ENCODE measurements around the gene SAMD8.
"Not testable (repeated sequence)": the region's sequence is repeated elsewhere in the genome, so short reads cannot be mapped to it uniquely, and the experiment has no call there.

SAMD8 gene

GRCh38 chr10:75107756-75108683 lies 3.4 kb upstream of the SAMD8 start:
- DNase-seq (ENCODE audit: low spot score): no peak

- DNase-seq (ENCODE audit: low spot score): peak; percentile 55
Measured at GRCh38 chr10:75108684-75109458, 2.6 kb upstream of the SAMD8 start.

DNA sequence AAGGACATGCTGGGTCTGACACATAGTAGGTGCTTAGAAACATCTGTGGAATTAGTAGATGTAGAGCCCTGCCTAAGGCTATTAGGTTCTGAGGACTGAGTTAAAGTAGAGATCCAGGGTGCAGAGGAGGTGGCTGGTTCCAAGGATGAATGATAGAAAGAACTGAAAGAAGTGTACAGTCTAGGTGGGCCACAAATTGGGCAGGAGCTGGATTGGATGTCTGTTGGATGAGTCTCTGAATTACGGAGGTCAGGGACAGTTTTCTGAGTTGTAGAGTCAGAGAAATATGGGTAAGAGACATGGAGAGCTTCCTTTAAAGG lies 2.0 kb upstream of the SAMD8 start:
- no peak for DNase-seq (ENCODE audit: low spot score)

DNA sequence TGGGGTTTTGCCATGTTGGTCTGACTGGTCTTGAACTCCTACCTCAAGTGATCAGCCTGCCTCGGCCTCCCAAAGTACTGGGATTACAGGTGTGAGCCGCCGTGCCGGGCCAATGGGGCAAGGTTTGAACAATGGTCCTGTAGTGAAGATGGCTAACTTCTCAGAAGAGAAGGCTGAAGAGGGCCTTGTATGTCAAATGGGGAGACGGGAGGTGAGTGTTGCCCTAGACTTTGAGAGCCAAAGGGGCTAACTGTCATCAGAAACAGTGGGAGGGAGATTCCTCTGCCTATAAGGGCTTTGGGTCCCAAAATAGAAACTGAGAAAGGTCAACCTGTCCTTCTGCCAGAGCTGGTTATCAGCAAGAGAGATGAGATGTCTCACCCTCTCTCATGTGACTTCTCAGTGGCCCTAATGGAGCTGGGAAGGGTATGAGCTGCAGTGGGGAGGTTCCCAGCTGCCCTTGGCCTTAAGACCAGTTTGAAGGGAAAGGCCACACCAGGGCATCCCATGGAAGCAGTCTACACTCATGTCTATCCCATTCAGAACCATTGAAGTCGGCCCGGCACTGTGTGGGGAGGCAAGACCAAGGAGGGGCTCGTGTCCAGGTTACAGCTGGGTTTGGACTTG lies 1.3 kb upstream of the SAMD8 start:
- no peak for DNase-seq (ENCODE audit: low spot score)

- peak; percentile 55 for DNase-seq (ENCODE audit: low spot score)
Measured at GRCh38 chr10:75111907-75112679, 637 bp downstream of the SAMD8 start.

GRCh38 chr10:75115137-75115536 lies 3.7 kb downstream of the SAMD8 start:
- no peak for DNase-seq (ENCODE audit: low spot score)

DNA sequence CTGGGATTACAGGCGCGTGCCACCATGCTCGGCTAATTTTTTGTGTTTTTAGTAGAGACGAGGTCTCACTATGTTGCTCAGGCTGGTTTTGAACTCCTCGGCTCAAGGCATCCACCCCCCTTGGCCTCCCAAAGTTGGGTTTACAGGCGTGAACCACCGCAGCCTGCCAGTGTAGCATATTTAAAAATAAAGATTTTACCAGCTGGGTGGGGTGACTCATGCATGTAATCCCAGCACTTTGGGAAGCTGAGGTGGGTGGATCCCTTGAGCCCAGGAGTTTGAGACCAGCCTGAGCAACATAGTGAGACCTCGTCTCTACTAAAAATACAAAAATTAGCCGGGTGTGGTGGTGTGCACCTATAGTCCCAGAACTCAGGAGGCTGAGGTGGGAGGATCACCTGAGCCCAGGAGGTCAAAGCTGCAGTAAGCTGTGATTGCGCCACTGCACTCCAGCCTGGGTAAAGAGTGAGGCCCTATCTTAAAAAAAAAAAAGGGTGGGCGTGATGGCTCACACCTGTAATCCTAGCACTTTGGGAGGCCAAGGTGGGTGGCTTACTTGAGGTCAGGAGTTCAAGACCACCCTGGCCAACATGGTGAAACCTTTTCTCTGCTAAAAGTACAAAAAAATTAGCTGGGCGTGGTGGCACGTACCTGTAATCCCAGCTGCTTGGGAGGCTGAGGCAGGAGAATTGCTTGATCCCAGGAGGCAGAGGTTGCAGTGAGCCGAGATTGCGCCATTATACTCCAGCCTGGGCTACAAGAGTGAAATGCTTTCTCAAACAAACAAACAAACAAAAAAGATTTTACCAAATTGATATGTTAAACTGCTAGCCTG lies 5.7 kb downstream of the SAMD8 start:
- not testable (repeated sequence) for DNase-seq (ENCODE audit: low spot score)

GRCh38 chr10:75117995-75118394 lies 6.5 kb downstream of the SAMD8 start:
- DNase-seq (ENCODE audit: low spot score): no peak

- not testable (repeated sequence) for DNase-seq (ENCODE audit: low spot score)
Measured at GRCh38 chr10:75119444-75120066, 8.1 kb downstream of the SAMD8 start.

DNA sequence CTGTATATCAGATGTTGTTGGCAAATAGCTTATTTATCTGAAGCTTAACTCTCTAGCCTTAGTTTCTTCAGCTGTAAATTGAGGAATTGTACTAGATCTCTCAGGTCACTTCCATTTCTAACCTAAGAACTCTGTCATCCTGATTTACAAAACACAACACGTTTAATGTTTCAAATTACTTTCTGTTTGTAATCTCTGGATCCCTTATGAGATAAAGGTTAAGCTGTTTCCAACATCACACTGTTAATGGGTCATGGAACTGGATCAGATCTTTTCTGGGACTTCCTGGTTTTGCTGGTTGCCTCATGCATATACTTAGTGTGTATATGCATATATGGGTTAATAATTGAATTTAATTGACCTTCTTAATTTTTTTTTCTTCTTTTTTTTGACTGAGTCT lies 9.9 kb downstream of the SAMD8 start:
- no peak for DNase-seq (ENCODE audit: low spot score)

DNA sequence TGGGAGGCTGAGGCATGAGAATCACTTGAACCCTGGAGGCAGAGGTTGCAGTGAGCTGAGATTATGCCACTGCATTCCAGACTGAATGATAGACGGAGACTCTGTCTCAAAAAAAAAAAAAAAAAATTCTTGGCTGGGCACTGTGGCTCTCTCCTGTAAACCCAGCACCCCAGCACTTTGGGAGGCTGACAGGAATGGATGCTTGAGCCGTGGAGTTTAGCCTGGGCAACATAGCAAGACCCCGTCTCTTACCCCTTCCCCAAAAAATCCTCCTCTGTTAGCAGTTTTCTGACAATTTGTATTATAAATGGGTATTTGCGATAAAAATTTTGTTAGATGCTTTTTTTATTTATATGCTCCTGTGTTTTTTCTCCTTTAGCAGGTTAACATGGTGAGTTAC lies 11.0 kb downstream of the SAMD8 start:
- DNase-seq (ENCODE audit: low spot score): no peak

- DNase-seq (ENCODE audit: low spot score): no peak
Measured at GRCh38 chr10:75123088-75123682, 11.7 kb downstream of the SAMD8 start.

- no peak for DNase-seq (ENCODE audit: low spot score)
Measured at GRCh38 chr10:75126277-75126676, 14.8 kb downstream of the SAMD8 start.

DNA sequence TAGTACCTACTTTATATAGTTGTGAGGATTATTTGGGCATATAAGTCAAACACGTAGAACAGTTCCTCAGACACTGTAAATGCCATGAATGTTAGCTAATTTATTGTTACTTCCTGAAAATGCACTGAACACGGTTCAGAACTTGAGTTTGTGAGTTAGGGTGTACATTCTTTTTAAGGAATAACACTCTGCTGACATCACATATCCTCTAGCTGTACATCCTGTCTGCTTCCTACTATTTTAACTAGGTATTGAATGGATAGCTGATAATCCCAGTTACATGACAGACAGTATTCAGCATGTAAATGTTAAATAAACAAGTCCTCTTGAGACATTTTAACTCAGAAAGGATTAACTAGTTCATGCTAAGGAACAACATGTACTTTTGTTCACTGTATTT lies 16.0 kb downstream of the SAMD8 start:
- no peak for DNase-seq (ENCODE audit: low spot score)

DNA sequence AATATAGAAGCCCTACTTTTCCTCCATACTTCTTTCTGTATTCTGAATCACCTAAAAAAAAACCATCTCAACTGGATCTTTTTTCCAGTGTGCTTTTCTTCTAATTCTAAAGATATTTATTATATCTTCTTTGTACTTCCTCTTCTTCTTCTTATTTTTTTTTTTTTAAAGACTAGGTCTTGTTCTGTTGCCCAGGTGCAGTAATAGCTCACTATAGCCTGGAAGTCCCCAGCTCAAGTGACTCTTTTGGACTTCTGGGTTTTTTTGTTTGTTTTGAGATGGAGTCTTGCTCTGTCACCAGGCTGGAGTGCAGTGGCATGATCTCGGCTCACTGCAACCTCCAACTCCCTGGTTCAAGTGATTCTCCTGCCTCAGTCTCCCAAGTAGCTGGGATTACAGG lies 17.5 kb downstream of the SAMD8 start:
- not testable (repeated sequence) for DNase-seq (ENCODE audit: low spot score)

DNA sequence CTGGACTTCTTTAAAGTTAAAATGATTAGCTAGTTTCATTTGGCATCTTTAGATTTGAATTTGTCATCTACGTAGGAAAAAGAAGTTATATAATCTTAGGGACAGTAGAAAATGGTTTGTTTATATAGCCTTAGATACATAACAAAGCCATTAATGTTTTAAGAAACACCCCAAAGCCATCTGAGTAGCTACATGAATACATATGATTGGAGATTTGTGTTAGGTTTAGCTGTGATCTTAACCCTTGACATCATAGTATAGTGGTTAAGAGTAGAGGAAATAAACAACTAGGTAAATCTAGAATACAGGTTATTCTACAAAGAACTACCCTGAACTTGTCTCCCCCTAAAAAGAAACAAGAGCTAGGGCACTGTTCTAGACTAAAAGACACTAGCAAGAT lies 18.1 kb downstream of the SAMD8 start:
- no peak for DNase-seq (ENCODE audit: low spot score)

DNA sequence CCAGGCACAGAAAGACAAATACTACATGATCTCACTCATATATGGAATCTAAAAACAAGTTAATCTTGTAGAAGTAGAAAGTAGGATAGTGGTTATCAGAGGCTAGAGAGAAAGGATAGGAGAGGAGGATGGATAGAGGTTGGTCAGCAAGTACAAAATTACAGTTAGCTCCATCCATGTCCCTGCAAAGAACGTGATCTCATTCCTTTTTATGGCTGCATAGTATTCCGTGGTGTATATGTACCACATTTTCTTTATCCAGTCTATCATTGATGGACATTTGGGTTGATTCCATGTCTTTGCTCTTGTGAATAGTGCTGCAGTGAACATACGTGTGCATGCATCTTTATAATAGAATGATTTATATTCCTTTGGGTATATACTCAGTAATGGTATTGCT lies 22.2 kb downstream of the SAMD8 start:
- not testable (repeated sequence) for DNase-seq (ENCODE audit: low spot score)

DNA sequence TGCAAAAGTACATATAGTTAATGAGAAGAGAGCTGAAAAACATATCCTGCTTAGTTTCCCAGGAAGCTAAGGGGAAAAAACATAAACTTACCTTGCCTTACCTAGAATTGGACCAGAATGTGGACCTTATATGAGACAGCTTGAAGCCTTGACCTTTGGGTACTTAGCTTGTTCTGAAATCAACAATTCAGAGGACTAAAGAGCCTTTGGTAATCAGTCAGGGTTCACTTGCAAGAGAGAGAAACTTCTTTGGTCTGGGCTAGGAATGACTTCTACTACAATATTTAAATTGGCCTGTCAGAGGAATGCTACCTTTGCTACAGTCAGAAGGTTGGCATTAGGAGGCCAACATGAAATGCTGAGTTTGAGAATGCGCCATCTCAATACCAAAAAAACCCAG lies 24.9 kb downstream of the SAMD8 start:
- DNase-seq (ENCODE audit: low spot score): no peak

- DNase-seq (ENCODE audit: low spot score): no peak
Measured at GRCh38 chr10:75137533-75138438, 26.3 kb downstream of the SAMD8 start.

Measured in D341Med (cell line).